GM12878 (cell line): Measurements from ENCODE around the gene PIF1. TPM values are rescaled to one million over a fixed set of nuclear protein-coding genes. Genes with fewer than 3 reads are reported as not detected.

Experiments used
- ATAC-seq: fragments of 200-7000 bp; cut with Tn5 transposase; 3 replicates; pipeline ENCODE4 v1.9.1; 2020; ENCODE audit warnings: mild to moderate bottlenecking, moderate library complexity
- BruUV-seq: library from RNA; stranded (reverse); fragments of 400-500 nt; replicated peaks from 2 replicates; lab custom pipeline; 2021; lab: Mats Ljungman, UMichigan
- CTCF ChIA-PET: fragments of 300-600 bp; sonication (Branson Sonifier 250); formaldehyde crosslinking; extraction: SDS; loops from one replicate; lab custom pipeline; 2021; ENCODE audit warnings: inconsistent platforms; lab: Yijun Ruan, JAX
- POLR2A ChIA-PET: fragments of 350-600 bp; formaldehyde crosslinking; extraction: SDS; loops from one replicate; lab custom pipeline; 2021; ENCODE audit warnings: inconsistent platforms; lab: Charles Lee
- RAD21 ChIA-PET: fragments of 300-600 bp; sonication (Branson Sonifier 250); formaldehyde crosslinking; loops from one replicate; lab custom pipeline; 2023; ENCODE audit warnings: antibody characterized with exemption; ENCODE audit not compliant: unreplicated experiment; lab: Charles Lee
- SMC1A ChIA-PET: fragments of 300-600 bp; sonication (Branson Sonifier 250); formaldehyde crosslinking; loops from one replicate; lab custom pipeline; 2023; ENCODE audit not compliant: unreplicated experiment, uncharacterized antibody; lab: Charles Lee
- DNase-seq: peaks from one replicate; pipeline ENCODE4 v3.0.0-alpha.2; 2011; ENCODE audit warnings: low read depth, low spot score
- FAIRE-seq: peaks from 3 replicates; lab custom pipeline; 2011; peaks lifted over from hg19 to GRCh38; lab: Jason Lieb, UNC
- H2AFZ ChIP-seq: 2 replicates; pipeline ENCODE4 v1.6.0; 2011; ENCODE audit warnings: low read depth, low read length, control low read depth; ENCODE audit not compliant: control insufficient read depth
- H3K27ac ChIP-seq: 2 replicates; pipeline ENCODE4 v1.5.1; 2011; ENCODE audit warnings: control low read depth; ENCODE audit not compliant: control insufficient read depth, insufficient read depth
- H3K27me3 ChIP-seq, 2 experiments: replicated peaks in 1 of 2; 2 replicates each; pipeline versions ENCODE4 v1.6.0 to v1.6.1; 2011; ENCODE audit warnings: low read length in 1 of 2; ENCODE audit not compliant: control insufficient read depth in 2 of 2, insufficient read depth in 2 of 2
- H3K36me3 ChIP-seq, 2 experiments: 2 replicates each; pipeline ENCODE4 v1.5.1; 2011; ENCODE audit warnings: low read length in 1 of 2; ENCODE audit not compliant: control insufficient read depth in 2 of 2, insufficient read depth in 2 of 2
- H3K4me1 ChIP-seq: 2 replicates; pipeline ENCODE4 v1.6.1; 2011; ENCODE audit warnings: mild to moderate bottlenecking, low read length, moderate library complexity, mixed read lengths; ENCODE audit not compliant: control insufficient read depth, insufficient read depth
- H3K4me2 ChIP-seq: 2 replicates; pipeline ENCODE4 v1.6.0; 2011; ENCODE audit warnings: control low read depth; ENCODE audit not compliant: control insufficient read depth, insufficient read depth
- H3K4me3 ChIP-seq: fragments of 200-600 bp; sonication (generic); 2 replicates; pipeline ENCODE4 v1.5.1; 2016
- H3K79me2 ChIP-seq: 2 replicates; pipeline ENCODE4 v1.6.0; 2011; ENCODE audit warnings: low read length; ENCODE audit not compliant: control insufficient read depth, insufficient read depth
- H3K9ac ChIP-seq: 2 replicates; pipeline ENCODE4 v1.8.0; 2011; ENCODE audit warnings: low read length, control low read depth, mixed read lengths; ENCODE audit not compliant: control insufficient read depth, insufficient read depth
- H3K9me3 ChIP-seq: replicated peaks from 3 replicates; pipeline ENCODE4 v1.5.1; 2011; ENCODE audit warnings: mild to moderate bottlenecking, low read length; ENCODE audit not compliant: control insufficient read depth, insufficient read depth
- H4K20me1 ChIP-seq: 2 replicates; pipeline ENCODE4 v1.6.0; 2011; ENCODE audit not compliant: control insufficient read depth, insufficient read depth
- BCL11A ChIP-seq: IDR thresholded peaks from 2 replicates; pipeline ENCODE4 v1.6.1; 2011; ENCODE audit warnings: low read depth, low read length
- CBFB ChIP-seq: IDR thresholded peaks from 2 replicates; pipeline ENCODE4 v1.6.1; 2016; ENCODE audit warnings: antibody characterized with exemption, low read depth
- EZH2 ChIP-seq: IDR thresholded peaks from 2 replicates; pipeline ENCODE4 v1.6.1; 2012; ENCODE audit warnings: low read depth, mild to moderate bottlenecking, control low read depth, inconsistent platforms, low read length, borderline replicate concordance; ENCODE audit not compliant: control insufficient read depth
- FOXK2 ChIP-seq: fragments of 450-650 bp; IDR thresholded peaks from 2 replicates; pipeline ENCODE4 v1.6.1; 2017; ENCODE audit warnings: mild to moderate bottlenecking, moderate library complexity
- IRF4 ChIP-seq: IDR thresholded peaks from 2 replicates; pipeline ENCODE4 v1.6.1; 2011; ENCODE audit warnings: low read depth, low read length
- KDM1A ChIP-seq: fragments of 200-600 bp; sonication (generic); IDR thresholded peaks from 2 replicates; pipeline ENCODE4 v1.6.1; 2016; ENCODE audit warnings: borderline replicate concordance
- SMARCA5 ChIP-seq: fragments of 450-650 bp; IDR thresholded peaks from 2 replicates; pipeline ENCODE4 v1.6.1; 2017; ENCODE audit warnings: mild to moderate bottlenecking
- SREBF2 ChIP-seq: IDR thresholded peaks from 2 replicates; pipeline ENCODE4 v1.6.1; 2012; ENCODE audit warnings: mild to moderate bottlenecking, low read length
- SUZ12 ChIP-seq: fragments of 200-600 bp; sonication (generic); IDR thresholded peaks from one replicate; pipeline ENCODE4 v1.6.1; 2018; ENCODE audit warnings: antibody characterized with exemption, mild to moderate bottlenecking; ENCODE audit not compliant: unreplicated experiment
- WRNIP1 ChIP-seq: IDR thresholded peaks from 2 replicates; pipeline ENCODE4 v1.6.1; 2011; ENCODE audit warnings: low read depth, low read length, improper control_type of control experiment, borderline replicate concordance
- ZNF24 ChIP-seq: fragments of 450-650 bp; IDR thresholded peaks from 2 replicates; pipeline ENCODE4 v1.6.1; 2017; ENCODE audit warnings: antibody characterized with exemption, mild to moderate bottlenecking
- ZNF622 ChIP-seq: fragments of 450-650 bp; IDR thresholded peaks from 2 replicates; pipeline ENCODE4 v1.6.1; 2017; ENCODE audit warnings: mild to moderate bottlenecking, inconsistent platforms
- WGBS: methylation state at CpG from one replicate; pipeline ENCODE4 v1.1.6; 2016; ENCODE audit warnings: low lambda C conversion rate; ENCODE audit not compliant: insufficient replicate concordance, insufficient coverage; ENCODE audit errors: missing lambda C conversion rate; 5-methylcytosine and 5-hydroxymethylcytosine counted together
- in situ Hi-C: fragments of 300-500 bp; cut with MboI; formaldehyde crosslinking; loops from 9 replicates; pipeline ENCODE4 v1.14.3; 2018; ENCODE audit warnings: mixed read lengths
- intact Hi-C: fragments of 100-400 bp; cut with micrococcal nuclease; formaldehyde crosslinking; loops from one replicate; pipeline ENCODE4 v1.14.2; 2022; ENCODE audit not compliant: unreplicated experiment
- polyA plus RNA-seq, 11 experiments: library from polyadenylated mRNA; depleted of rRNA in 4 of 11; unstranded in 6 of 11; stranded (reverse) in 5 of 11; fragments of >200 nt; fragmentation: Nextera tagmentation in 4 of 11; fragmentation: Illumina TruSeq in 1 of 11; extraction: Ambion mirVana in 4 of 11; extraction: Trizol in 1 of 11; gene quantifications; 1 replicate in 1 of 11; 2 replicates in 10 of 11; pipeline versions ENCODE4 v1.2.1 to v1.2.3, GENCODE V29; 2011 to 2016; ENCODE audit warnings: inconsistent platforms in 2 of 11, missing spikeins in 2 of 11, low read depth in 1 of 11
- total RNA-seq, 4 experiments: library from RNA; depleted of rRNA in 3 of 4; stranded (reverse); fragments of >200 nt in 3 of 4; fragmentation: Illumina TruSeq in 1 of 4; extraction: Trizol in 1 of 4; gene quantifications; 2 replicates each; pipeline versions ENCODE4 v1.2.1 to v1.2.3, GENCODE V29; 2013 to 2021

The PIF1 gene
- total and polyA plus RNA-seq, 10 of the 15 experiments (the other 5 are each of a cell fraction or from before 2014, with no cell fraction given) = 3.7 to 68.9 (median 31.1) TPM

- no peak for DNase-seq
- no peak overlapping the region for H2AFZ ChIP-seq
- ChIA-PET POLR2A (interaction anchor here (0.7 to 5.3 kb wide), 11 partner anchors 10 to 1576 kb away, joined by 3 to 127 read pairs (median 6); partner anchors contain the start of gene PIF1), CTCF (interaction anchor here (0.5 to 5.1 kb wide), 12 partner anchors 11 to 194 kb away, joined by 3 to 78 read pairs (median 4); no protein-coding TSS in a partner anchor), RAD21 (interaction anchor here (0.6 to 6.8 kb wide), 14 partner anchors 10 to 296 kb away, joined by 3 to 129 read pairs (median 4); partner anchors contain the start of gene PIF1), SMC1A (interaction anchor here (0.6 to 6.5 kb wide), 18 partner anchors 9 to 61 kb away, joined by 3 to 116 read pairs (median 4); no protein-coding TSS in a partner anchor)
- no peaks in the 10 kb centered on the region for H3K9me3 ChIP-seq
- in situ Hi-C loops (no loop called here), intact Hi-C loops (loop anchor here (1.0 kb wide), 1 partner anchor 47 kb away; no protein-coding TSS in a partner anchor)
- H4K20me1 ChIP-seq = no peaks in the 10 kb centered on the region
- peak; percentile 4 for ATAC-seq
- WGBS = 21% methylated on average over 13 of the region's 13 CpGs
- peaks cover 5 to 10% of the 10 kb centered on the region in 2 experiments for H3K36me3 ChIP-seq
- peak overlapping the region; percentile 79 for H3K27ac ChIP-seq
- FAIRE-seq = no peak
- BruUV-seq = no TSS peak
- peaks cover 22% of the 10 kb centered on the region for H3K4me1 ChIP-seq
- H3K79me2 ChIP-seq = peaks cover 69% of the 10 kb centered on the region
- peak overlapping the region; percentile 81; the same call in 1 of the 2 replicates for H3K9ac ChIP-seq
- peak overlapping the region; percentile 99 for H3K4me2 ChIP-seq
- TF ChIP-seq ZNF24 (no peak), SUZ12 (no peak), WRNIP1 (no peak), IRF4 (no peak), SREBF2 (no peak), SMARCA5 (no peak), BCL11A (no peak), KDM1A (no peak), EZH2 (no peak), FOXK2 (no peak), ZNF622 (no peak), CBFB (no peak)
- peak overlapping the region; percentile 99 for H3K4me3 ChIP-seq
- H3K27me3 ChIP-seq = no peaks in the 10 kb centered on the region
Observed at GRCh38 chr15:64845831-64846595, 20.6 kb upstream of the PIF1 start.
